Urinary bladder (tissue), 4 donors: ENCODE results near the gene EGR4. TPM values are rescaled to one million over a fixed set of nuclear protein-coding genes. Genes with fewer than 3 reads are reported as not detected.

Experiments used
- DNase-seq: peaks from one replicate; pipeline ENCODE4 v3.0.0-alpha.2; 2015; ENCODE audit errors: extremely low spot score
- H3K27ac ChIP-seq: one replicate; pipeline ENCODE4 v1.5.1; 2013; ENCODE audit warnings: low read depth, mild to moderate bottlenecking, moderate library complexity
- H3K36me3 ChIP-seq: one replicate; pipeline ENCODE4 v1.6.1; 2013; ENCODE audit warnings: mild to moderate bottlenecking, moderate library complexity; ENCODE audit not compliant: insufficient read depth
- H3K4me1 ChIP-seq: one replicate; pipeline ENCODE4 v1.6.1; 2013; ENCODE audit warnings: mild to moderate bottlenecking, moderate library complexity; ENCODE audit not compliant: insufficient read depth
- H3K4me3 ChIP-seq: one replicate; pipeline ENCODE4 v1.5.1; 2013; ENCODE audit warnings: low read depth, low read length
- WGBS: extraction: QIAGEN DNeasy Blood & Tissue Kit; methylation state at CpG from one replicate; pipeline ENCODE4 v1.1.7; 2013; 5-methylcytosine and 5-hydroxymethylcytosine counted together
- polyA plus RNA-seq: library from polyadenylated mRNA; stranded (reverse); fragments of 200-250 nt; gene quantifications from one replicate; pipeline ENCODE4 v1.2.3, GENCODE V29; 2013
- total RNA-seq: library from RNA; depleted of rRNA; stranded (reverse); fragments of >200 nt; gene quantifications from one replicate; pipeline ENCODE4 v1.2.3, GENCODE V29; 2014
- donor health status: healthy with polysubstance abuse.
- donor health status: healthy.

The EGR4 gene
- total and polyA plus RNA-seq, 2 donors, result 0.05 TPM; not detected in 1

- no peak for DNase-seq
- 64% methylated on average over 5 of the region's 5 CpGs for WGBS
Measured at GRCh38 chr2:73255907-73256617, 37.3 kb downstream of the EGR4 start.

DNA sequence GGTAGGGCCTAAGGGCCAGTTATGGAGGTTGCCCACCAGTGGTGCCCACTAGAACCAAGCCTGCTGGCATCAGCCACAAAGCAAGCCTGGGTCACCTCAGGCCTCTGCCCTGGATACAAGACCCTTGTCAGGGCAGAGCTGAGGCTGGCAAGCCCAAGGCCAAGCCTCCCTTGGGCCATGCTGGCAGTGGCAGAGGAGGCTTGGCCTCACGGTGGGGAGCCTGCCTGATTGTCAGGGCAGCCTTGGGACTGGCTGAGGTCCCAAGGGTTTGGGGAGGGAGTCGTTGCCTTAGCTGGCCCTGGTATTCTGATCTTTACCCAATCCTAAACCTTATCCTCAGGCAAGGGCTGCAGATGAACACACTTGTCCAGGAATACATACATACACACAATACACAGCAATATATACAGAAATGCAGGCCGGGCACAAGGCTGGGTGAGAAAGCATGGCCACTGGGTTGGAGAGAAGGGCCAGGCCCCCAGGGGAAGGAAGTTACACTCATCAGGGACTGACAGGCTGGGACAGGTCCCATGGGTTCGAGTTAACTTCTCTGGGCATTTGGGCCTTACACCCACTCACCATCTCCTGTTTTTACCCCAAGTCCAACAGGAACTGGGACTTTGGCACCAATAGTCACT is 38.2 kb downstream of the EGR4 start:
- Histone ChIP-seq H3K4me3 (no peak overlapping the region), H3K36me3 (peaks cover 2% of the 10 kb centered on the region), H3K27ac (no peak overlapping the region), H3K4me1 (no peaks in the 10 kb centered on the region)
- 69% methylated on average over 4 of the region's 4 CpGs for WGBS
- no peak for DNase-seq

More at GRCh38 chr2:73255907-73256617, 37.3 kb downstream of the EGR4 start:
- H3K27ac ChIP-seq, result no peak overlapping the region
- H3K36me3 ChIP-seq, result peaks cover 2% of the 10 kb centered on the region
- no peaks in the 10 kb centered on the region for H3K4me1 ChIP-seq
- no peak overlapping the region for H3K4me3 ChIP-seq

DNA sequence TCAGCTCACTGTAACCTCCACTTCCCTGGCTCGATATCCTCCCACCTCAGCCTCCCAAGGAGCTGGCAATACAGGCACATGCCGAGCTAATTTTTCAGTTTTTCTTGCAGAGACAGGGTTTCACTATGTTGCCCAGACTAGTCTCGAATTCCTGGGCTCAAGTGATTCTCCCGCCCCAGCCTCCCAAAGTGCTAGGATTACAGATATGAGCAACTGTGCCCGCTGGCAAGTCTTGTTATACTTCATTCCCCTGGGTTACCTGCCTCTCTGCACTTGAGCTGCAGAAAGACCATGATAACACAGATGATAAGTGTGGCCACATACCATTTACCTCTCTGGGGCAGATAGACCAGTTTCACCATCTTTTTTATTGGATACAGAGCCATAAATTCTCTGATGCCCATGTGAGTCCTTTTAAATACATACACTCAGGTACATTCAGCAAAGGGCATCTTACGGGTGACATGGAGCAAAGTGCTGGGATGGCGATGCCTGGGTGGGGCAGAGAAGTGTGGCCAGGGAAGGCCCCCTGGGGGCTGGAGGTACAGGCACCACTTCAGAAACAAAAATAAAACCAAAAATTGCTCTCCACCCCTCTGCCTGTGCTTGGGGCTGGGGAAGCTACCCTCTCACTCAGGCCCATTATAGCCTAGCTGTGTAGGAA is 38.9 kb downstream of the EGR4 start:
- WGBS, result 88% methylated on average over 7 of the region's 7 CpGs
- Histone ChIP-seq H3K4me3 (no peak overlapping the region), H3K27ac (no peak overlapping the region), H3K36me3 (peaks cover 2% of the 10 kb centered on the region), H3K4me1 (no peaks in the 10 kb centered on the region)
- no peak for DNase-seq

DNA sequence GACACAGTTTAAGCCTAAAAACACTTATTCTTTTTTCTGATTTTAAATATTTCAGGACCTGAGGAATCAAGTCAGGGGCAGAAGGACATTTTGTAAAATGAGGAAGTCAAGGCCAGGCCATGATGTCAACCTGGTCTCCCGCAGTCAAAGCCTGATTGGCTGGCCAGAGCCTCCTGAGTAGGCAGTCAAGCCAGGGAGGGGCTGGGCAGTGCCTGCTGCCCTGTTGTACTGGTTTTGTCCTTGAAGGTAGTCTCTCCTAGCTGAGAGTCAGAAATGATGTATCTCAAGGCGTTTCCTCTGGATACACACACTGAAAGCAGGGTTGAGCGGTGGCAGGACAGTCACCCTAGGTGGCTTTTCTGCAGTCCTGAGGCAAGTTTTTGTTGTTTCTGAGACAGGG is 39.4 kb downstream of the EGR4 start:
- no peaks in the 10 kb centered on the region for H3K4me1 ChIP-seq
- DNase-seq, result no peak
- H3K36me3 ChIP-seq, result peaks cover 2% of the 10 kb centered on the region
- H3K27ac ChIP-seq, result no peak overlapping the region
- no peak overlapping the region for H3K4me3 ChIP-seq
- 93% methylated on average over 3 of the region's 3 CpGs for WGBS

DNA sequence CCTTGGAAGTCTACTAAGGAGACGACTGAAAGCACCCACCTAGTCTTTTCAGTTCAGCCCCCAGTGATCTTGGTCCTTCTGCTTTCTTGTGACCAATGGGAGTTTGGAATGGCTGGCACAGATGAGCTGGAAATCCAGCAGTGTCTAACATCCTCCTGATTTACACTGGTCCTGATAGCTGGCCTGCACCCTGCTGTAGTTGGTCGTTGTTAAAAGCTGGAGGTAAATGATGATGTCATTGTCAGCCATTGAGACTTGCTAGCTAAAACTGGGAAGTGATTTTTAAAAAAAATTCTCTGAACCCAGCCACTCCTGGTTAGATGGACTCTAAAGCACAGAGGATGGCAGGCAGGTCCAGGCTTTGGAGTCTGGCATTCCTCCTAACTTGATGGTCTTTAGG is 39.9 kb downstream of the EGR4 start:
- H3K4me3 ChIP-seq, result no peak overlapping the region
- H3K36me3 ChIP-seq, result peaks cover 2% of the 10 kb centered on the region
- no peak overlapping the region for H3K27ac ChIP-seq
- 55% methylated on average over 2 of the region's 2 CpGs for WGBS
- H3K4me1 ChIP-seq, result no peaks in the 10 kb centered on the region
- DNase-seq, result no peak

- Histone ChIP-seq H3K36me3 (peaks cover 2% of the 10 kb centered on the region), H3K4me3 (no peak overlapping the region), H3K27ac (no peak overlapping the region), H3K4me1 (no peaks in the 10 kb centered on the region)
- no peak for DNase-seq
- 84% methylated on average over 17 of the region's 17 CpGs for WGBS
Measured at GRCh38 chr2:73252238-73253027, 40.9 kb downstream of the EGR4 start.

GRCh38 chr2:73250872-73251846 is 42.2 kb downstream of the EGR4 start:
- DNase-seq, result no peak
- H3K36me3 ChIP-seq, result peaks cover 2% of the 10 kb centered on the region
- H3K4me1 ChIP-seq, result no peaks in the 10 kb centered on the region
- H3K4me3 ChIP-seq, result no peak overlapping the region
- 92% methylated on average over 17 of the region's 17 CpGs for WGBS
- no peak overlapping the region for H3K27ac ChIP-seq

GRCh38 chr2:73249636-73250035 is 43.7 kb downstream of the EGR4 start:
- 66% methylated on average over 9 of the region's 9 CpGs for WGBS
- H3K4me1 ChIP-seq, result no peaks in the 10 kb centered on the region
- H3K27ac ChIP-seq, result no peak overlapping the region
- DNase-seq, result no peak
- no peak overlapping the region for H3K4me3 ChIP-seq
- H3K36me3 ChIP-seq, result peaks cover 2% of the 10 kb centered on the region

DNA sequence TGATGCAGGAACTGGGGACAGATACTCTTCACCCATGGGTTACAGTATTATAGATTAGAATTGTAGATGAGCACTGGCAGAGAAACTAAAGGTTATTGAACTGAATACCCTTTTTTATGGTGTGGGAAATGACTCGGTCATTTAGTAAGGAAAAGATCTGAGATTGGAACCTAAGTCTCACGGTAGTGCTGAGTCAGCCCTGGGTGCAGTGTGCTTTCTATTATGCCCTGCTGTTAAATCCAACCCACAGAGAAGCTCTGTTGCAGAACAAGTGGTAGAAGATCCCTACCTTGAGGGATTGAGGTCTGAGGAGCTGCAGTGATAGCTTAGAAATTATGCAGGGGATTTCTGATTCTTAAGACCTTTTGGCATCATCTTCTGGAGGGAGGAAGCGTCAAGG is 46.5 kb downstream of the EGR4 start:
- no peak for DNase-seq
- no peaks in the 10 kb centered on the region for H3K36me3 ChIP-seq
- no peaks in the 10 kb centered on the region for H3K4me1 ChIP-seq
- WGBS, result 84% methylated on average over 3 of the region's 3 CpGs
- H3K27ac ChIP-seq, result no peak overlapping the region
- H3K4me3 ChIP-seq, result no peak overlapping the region

- WGBS, result 93% methylated on average over 3 of the region's 3 CpGs
- DNase-seq, result no peak
Measured at GRCh38 chr2:73244580-73244979, 48.8 kb downstream of the EGR4 start.

DNA sequence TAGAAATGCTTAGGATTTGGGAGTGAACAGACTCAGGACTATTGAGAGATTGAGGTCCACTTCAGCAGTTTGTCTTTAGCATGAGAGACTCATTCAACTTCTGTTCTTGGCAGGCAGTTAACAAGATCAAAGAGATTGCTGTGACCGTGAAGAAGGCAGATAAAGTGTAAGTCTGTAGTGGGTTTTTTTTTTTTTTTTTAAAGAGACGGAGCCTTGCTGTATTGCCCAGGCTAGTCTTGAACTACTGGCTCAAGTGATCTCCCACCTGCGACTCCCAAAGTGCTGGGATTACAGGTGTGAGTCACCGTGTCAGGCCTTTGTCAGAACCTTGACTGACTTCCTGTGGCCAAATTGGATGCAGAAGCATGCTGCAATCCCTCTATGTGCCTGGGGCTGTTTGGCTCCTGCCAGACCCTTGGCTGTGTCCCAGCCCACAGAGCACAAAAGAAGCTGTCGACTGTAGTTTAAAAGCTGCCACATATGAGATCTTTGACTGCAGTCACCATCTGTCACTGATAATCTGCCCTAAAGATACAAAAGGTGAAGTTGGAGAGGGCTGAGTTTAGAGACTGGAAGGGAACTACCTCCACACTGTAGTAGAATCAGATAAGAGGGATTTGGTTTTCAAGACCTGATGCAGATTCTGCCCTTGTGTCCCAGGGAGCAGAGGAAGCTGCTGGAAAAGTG is 49.3 kb downstream of the EGR4 start:
- no peak for DNase-seq
- Histone ChIP-seq H3K4me3 (no peak overlapping the region), H3K27ac (no peak overlapping the region), H3K36me3 (no peaks in the 10 kb centered on the region), H3K4me1 (no peaks in the 10 kb centered on the region)
- 57% methylated on average over 5 of the region's 5 CpGs for WGBS

More at GRCh38 chr2:73244580-73244979, 48.8 kb downstream of the EGR4 start:
- no peak overlapping the region for H3K27ac ChIP-seq
- H3K4me1 ChIP-seq, result no peaks in the 10 kb centered on the region
- no peak overlapping the region for H3K4me3 ChIP-seq
- H3K36me3 ChIP-seq, result no peaks in the 10 kb centered on the region
